ENCODE results near the gene GAS2L2. TPM values are rescaled to one million over a fixed set of nuclear protein-coding genes. Genes with fewer than 3 reads are reported as not detected.

The GAS2L2 gene
- total RNA-seq, 2 experiments from 2014 or later, result not detected

GRCh38 chr17:35769895-35770486 is 17.0 kb upstream of the GAS2L2 start:
- CTCF ChIA-PET, result interaction anchor here (1.2 to 9.2 kb wide), 2 partner anchors 22 to 39 kb away, joined by 4 to 336 read pairs; partner anchors contain the start of gene TAF15
- Mint-ChIP-seq H3K4me1 (ENCODE audit: low read depth) (peaks cover 3% of the 10 kb centered on the region), H3K9me3 (no peaks in the 10 kb centered on the region), H3K36me3 (no peaks in the 10 kb centered on the region), H3K27ac (peak overlapping the region; percentile 33), H3K4me3 (no peak overlapping the region), H3K27me3 (peaks cover 9% of the 10 kb centered on the region)
- intact Hi-C loops (cut with micrococcal nuclease), result no loop called here
- DNase-seq, result no peak
- POLR2A ChIA-PET, result interaction anchor here (0.6 kb wide), 1 partner anchor 28 kb away, joined by 4 read pairs; no protein-coding TSS in a partner anchor

- CTCF ChIA-PET, result interaction anchor here (1.0 to 9.2 kb wide), 3 partner anchors 12 to 40 kb away, joined by 3 to 336 read pairs (median 4); partner anchors contain the start of gene TAF15
- Mint-ChIP-seq H3K4me3 (no peak overlapping the region), H3K4me1 (ENCODE audit: low read depth) (peaks cover 9% of the 10 kb centered on the region), H3K9me3 (no peaks in the 10 kb centered on the region), H3K36me3 (no peaks in the 10 kb centered on the region), H3K27ac (no peak overlapping the region), H3K27me3 (peaks cover 6% of the 10 kb centered on the region)
- DNase-seq, result no peak
- intact Hi-C loops (cut with micrococcal nuclease), result no loop called here
- POLR2A ChIA-PET, result no interaction called here
Observed at GRCh38 chr17:35768797-35769196, 15.8 kb upstream of the GAS2L2 start.

- POLR2A ChIA-PET, result no interaction called here
- peak; percentile 26 for DNase-seq
Observed at GRCh38 chr17:35766903-35767510, 14.0 kb upstream of the GAS2L2 start.

GRCh38 chr17:35766489-35766877 is 13.4 kb upstream of the GAS2L2 start:
- peaks cover 9% of the 10 kb centered on the region for H3K4me1 Mint-ChIP-seq (ENCODE audit: low read depth)
- no peak overlapping the region for H3K27ac Mint-ChIP-seq
- no peaks in the 10 kb centered on the region for H3K36me3 Mint-ChIP-seq
- POLR2A ChIA-PET, result no interaction called here
- intact Hi-C loops (cut with micrococcal nuclease), result no loop called here
- DNase-seq, result no peak
- H3K9me3 Mint-ChIP-seq, result no peaks in the 10 kb centered on the region
- H3K27me3 Mint-ChIP-seq, result no peaks in the 10 kb centered on the region
- CTCF ChIA-PET, result interaction anchor here (0.7 to 9.2 kb wide), 7 partner anchors 17 to 153 kb away, joined by 3 to 336 read pairs (median 4); partner anchors contain the start of genes MMP28 and TAF15
- H3K4me3 Mint-ChIP-seq, result no peak overlapping the region

More at GRCh38 chr17:35766903-35767510, 14.0 kb upstream of the GAS2L2 start:
- CTCF ChIA-PET, result interaction anchor here (0.7 to 9.2 kb wide), 6 partner anchors 28 to 154 kb away, joined by 3 to 336 read pairs (median 4); partner anchors contain the start of genes MMP28 and TAF15
- no peaks in the 10 kb centered on the region for H3K9me3 Mint-ChIP-seq
- intact Hi-C loops (cut with micrococcal nuclease), result no loop called here
- H3K36me3 Mint-ChIP-seq, result no peaks in the 10 kb centered on the region
- H3K27ac Mint-ChIP-seq, result no peak overlapping the region
- H3K27me3 Mint-ChIP-seq, result no peaks in the 10 kb centered on the region
- H3K4me3 Mint-ChIP-seq, result no peak overlapping the region
- peaks cover 9% of the 10 kb centered on the region for H3K4me1 Mint-ChIP-seq (ENCODE audit: low read depth)

GRCh38 chr17:35765756-35766488 is 12.9 kb upstream of the GAS2L2 start:
- no peak overlapping the region for H3K4me3 Mint-ChIP-seq
- ChIA-PET CTCF (interaction anchor here (1.2 to 9.2 kb wide), 5 partner anchors 17 to 43 kb away, joined by 3 to 336 read pairs (median 42); partner anchors contain the start of genes MMP28, RASL10B and TAF15), POLR2A (no interaction called here)
- H3K4me1 Mint-ChIP-seq (ENCODE audit: low read depth), result peaks cover 9% of the 10 kb centered on the region
- H3K27ac Mint-ChIP-seq, result no peak overlapping the region
- intact Hi-C loops (cut with micrococcal nuclease), result no loop called here
- no peak for DNase-seq
- H3K36me3 Mint-ChIP-seq, result no peaks in the 10 kb centered on the region
- H3K9me3 Mint-ChIP-seq, result no peaks in the 10 kb centered on the region
- H3K27me3 Mint-ChIP-seq, result no peaks in the 10 kb centered on the region

GRCh38 chr17:35765086-35765710 is 12.2 kb upstream of the GAS2L2 start:
- no peak for DNase-seq
- no peaks in the 10 kb centered on the region for H3K9me3 Mint-ChIP-seq
- no peak overlapping the region for H3K27ac Mint-ChIP-seq
- ChIA-PET POLR2A (interaction anchor here (1.0 to 2.2 kb wide), 3 partner anchors 30 to 44 kb away, joined by 3 to 30 read pairs (median 7); partner anchors contain the start of genes MMP28 and TAF15), CTCF (interaction anchor here (0.9 to 9.2 kb wide), 18 partner anchors 9 to 717 kb away, joined by 3 to 336 read pairs (median 13); partner anchors contain the start of genes MMP28, PEX12, RASL10B and TAF15)
- no peaks in the 10 kb centered on the region for H3K36me3 Mint-ChIP-seq
- peaks cover 9% of the 10 kb centered on the region for H3K4me1 Mint-ChIP-seq (ENCODE audit: low read depth)
- H3K4me3 Mint-ChIP-seq, result peak overlapping the region; percentile 81
- no peaks in the 10 kb centered on the region for H3K27me3 Mint-ChIP-seq
- intact Hi-C loops (cut with micrococcal nuclease), result no loop called here

- ChIA-PET POLR2A (interaction anchor here (0.6 to 2.2 kb wide), 5 partner anchors 31 to 108 kb away, joined by 3 to 30 read pairs (median 3); partner anchors contain the start of genes MMP28 and TAF15), CTCF (interaction anchor here (0.6 to 9.2 kb wide), 55 partner anchors 9 to 718 kb away, joined by 3 to 336 read pairs (median 4); partner anchors contain the start of genes MMP28, NLE1, PEX12 and RASL10B)
- H3K4me3 Mint-ChIP-seq, result peak overlapping the region; percentile 81
- H3K36me3 Mint-ChIP-seq, result no peaks in the 10 kb centered on the region
- no peaks in the 10 kb centered on the region for H3K9me3 Mint-ChIP-seq
- peak; percentile 91 for DNase-seq
- peaks cover 9% of the 10 kb centered on the region for H3K4me1 Mint-ChIP-seq (ENCODE audit: low read depth)
- intact Hi-C loops (cut with micrococcal nuclease), result loop anchor here (1.0 kb wide), 2 partner anchors 40 to 45 kb away; partner anchors contain the start of gene TAF15
- H3K27ac Mint-ChIP-seq, result peak overlapping the region; percentile 46
- H3K27me3 Mint-ChIP-seq, result no peaks in the 10 kb centered on the region
Observed at GRCh38 chr17:35764123-35764991, 11.3 kb upstream of the GAS2L2 start.

- ChIA-PET CTCF (interaction anchor here (0.6 to 9.2 kb wide), 50 partner anchors 9 to 735 kb away, joined by 3 to 336 read pairs (median 5); partner anchors contain the start of genes MMP28, NLE1, PEX12 and RASL10B), POLR2A (interaction anchor here (0.6 to 2.2 kb wide), 2 partner anchors 45 to 701 kb away, joined by 4 to 30 read pairs; partner anchors contain the start of gene TAF15)
- DNase-seq, result no peak
- Mint-ChIP-seq H3K27ac (no peak overlapping the region), H3K4me3 (peak overlapping the region; percentile 43), H3K9me3 (no peaks in the 10 kb centered on the region), H3K27me3 (no peaks in the 10 kb centered on the region), H3K4me1 (ENCODE audit: low read depth) (peaks cover 9% of the 10 kb centered on the region), H3K36me3 (no peaks in the 10 kb centered on the region)
- intact Hi-C loops (cut with micrococcal nuclease), result loop anchor here (1.0 kb wide), 2 partner anchors 41 to 46 kb away; partner anchors contain the start of gene TAF15
Observed at GRCh38 chr17:35763767-35764122, 10.7 kb upstream of the GAS2L2 start.

GRCh38 chr17:35761601-35762000 is 8.6 kb upstream of the GAS2L2 start:
- H3K4me1 Mint-ChIP-seq (ENCODE audit: low read depth), result peaks cover 9% of the 10 kb centered on the region
- no peaks in the 10 kb centered on the region for H3K9me3 Mint-ChIP-seq
- H3K36me3 Mint-ChIP-seq, result no peaks in the 10 kb centered on the region
- H3K4me3 Mint-ChIP-seq, result no peak overlapping the region
- ChIA-PET POLR2A (interaction anchor here (1.1 kb wide), 1 partner anchor 47 kb away, joined by 3 read pairs; the partner anchor contains the start of gene TAF15), CTCF (interaction anchor here (0.8 to 9.2 kb wide), 2 partner anchors 14 to 47 kb away, joined by 3 to 336 read pairs; partner anchors contain the start of gene TAF15)
- intact Hi-C loops (cut with micrococcal nuclease), result loop anchor here (1.0 kb wide), 1 partner anchor 8 kb away; the partner anchor contains the start of gene GAS2L2
- no peaks in the 10 kb centered on the region for H3K27me3 Mint-ChIP-seq
- DNase-seq, result no peak
- no peak overlapping the region for H3K27ac Mint-ChIP-seq

GRCh38 chr17:35760587-35760986 is 7.5 kb upstream of the GAS2L2 start, which contains the start of gene C17orf50:
C17orf50 (plus strand) TSS chr17:35760887; CDS start chr17:35760942, 55 bp downstream.
- CTCF ChIA-PET, result interaction anchor here (0.7 to 9.2 kb wide), 3 partner anchors 11 to 48 kb away, joined by 3 to 336 read pairs (median 4); partner anchors contain the start of gene TAF15
- no peak within 1 kb of the TSS for H3K4me3 Mint-ChIP-seq
- no peak within 1 kb of the TSS for H3K27ac Mint-ChIP-seq
- H3K27me3 Mint-ChIP-seq, result no peaks in the 10 kb centered on the region
- intact Hi-C loops (cut with micrococcal nuclease), result no loop called here
- peaks cover 9% of the 10 kb centered on the region for H3K4me1 Mint-ChIP-seq (ENCODE audit: low read depth)
- POLR2A ChIA-PET, result no interaction called here
- H3K36me3 Mint-ChIP-seq, result no peaks in the 10 kb centered on the region
- DNase-seq, result no peak
- H3K9me3 Mint-ChIP-seq, result no peaks in the 10 kb centered on the region

Measured in activated CD4-positive, alpha-beta memory T cell treated with anti-CD3 and anti-CD28 coated beads for 36 hours (primary cell).